Kidney tubule cell (primary cell): ENCODE data around the gene TBC1D9B.

Experiments
- DNase-seq: peaks from one replicate; pipeline ENCODE4 v3.0.0-alpha.2; 2018; ENCODE audit warnings: low spot score

The TBC1D9B gene

DNA sequence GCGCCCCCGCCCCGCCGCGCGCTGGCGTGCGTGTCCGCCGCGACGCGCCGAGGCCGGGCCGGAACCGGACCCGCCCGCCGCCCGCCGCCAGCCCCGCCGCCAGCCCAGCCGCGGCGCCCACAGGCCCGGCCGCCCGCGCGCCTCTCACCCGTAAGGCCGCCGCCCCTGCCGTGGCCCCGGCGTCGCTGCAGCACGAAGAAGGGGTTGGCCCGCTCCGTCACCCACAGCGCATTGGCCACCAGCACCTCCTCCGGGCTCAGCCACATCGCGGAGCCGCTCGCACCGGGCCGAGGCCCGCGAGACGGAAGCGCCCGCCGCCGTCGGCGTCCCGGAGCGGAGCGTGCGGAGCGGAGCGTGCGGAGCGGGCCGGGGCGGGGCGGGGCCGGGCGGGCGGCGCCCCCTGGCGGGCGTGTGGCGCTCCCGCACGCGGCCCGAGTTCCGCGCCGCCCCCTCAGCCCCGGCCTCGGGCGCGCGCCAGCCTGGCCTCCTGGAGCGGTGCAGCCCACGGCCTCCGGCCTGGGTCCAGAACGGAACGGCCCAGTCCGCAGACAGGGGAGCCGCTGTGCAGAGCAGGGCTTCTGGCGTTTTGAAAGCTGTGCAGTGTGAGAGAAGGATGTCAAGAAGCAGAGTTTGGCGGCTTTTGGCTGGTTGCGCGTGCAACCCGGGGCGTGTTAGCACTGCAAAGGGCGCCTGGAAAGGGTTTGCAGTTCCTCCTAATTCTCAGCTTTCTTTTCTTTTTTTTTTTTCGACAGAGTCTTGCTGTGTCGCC is at the start of gene TBC1D9B:
TSS of gene TBC1D9B (minus strand) at position 342 of the 769 bp plus-strand sequence. CDS start at position 266, 76 bp downstream.
- DNase-seq = peak; percentile 77

GRCh38 chr5:179955630-179956029 is 47.9 kb upstream of the TBC1D9B start:
- no peak for DNase-seq

DNA sequence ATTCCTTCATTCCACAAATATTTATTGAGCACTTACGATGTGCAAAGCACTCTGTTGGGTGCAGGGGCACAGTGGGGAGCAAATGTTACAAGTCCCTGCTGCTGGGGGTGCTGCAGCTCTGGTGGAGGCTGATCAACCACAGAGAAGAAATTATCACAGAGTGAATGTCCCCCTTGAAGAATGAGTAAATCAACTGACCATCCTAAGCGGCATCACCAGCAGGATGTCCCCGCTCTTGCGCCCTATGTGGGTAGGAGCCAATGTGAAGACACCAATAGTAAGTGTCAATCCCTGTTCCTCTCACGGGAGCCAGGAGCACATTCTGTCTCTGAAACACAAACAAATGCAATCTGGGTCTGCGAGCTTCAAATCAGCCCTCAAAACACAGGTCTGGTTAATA is 47.4 kb upstream of the TBC1D9B start:
- no peak for DNase-seq

GRCh38 chr5:179954434-179954833 is 46.7 kb upstream of the TBC1D9B start:
- no peak for DNase-seq

- DNase-seq = no peak
Observed at GRCh38 chr5:179953987-179954386, 46.3 kb upstream of the TBC1D9B start.

DNA sequence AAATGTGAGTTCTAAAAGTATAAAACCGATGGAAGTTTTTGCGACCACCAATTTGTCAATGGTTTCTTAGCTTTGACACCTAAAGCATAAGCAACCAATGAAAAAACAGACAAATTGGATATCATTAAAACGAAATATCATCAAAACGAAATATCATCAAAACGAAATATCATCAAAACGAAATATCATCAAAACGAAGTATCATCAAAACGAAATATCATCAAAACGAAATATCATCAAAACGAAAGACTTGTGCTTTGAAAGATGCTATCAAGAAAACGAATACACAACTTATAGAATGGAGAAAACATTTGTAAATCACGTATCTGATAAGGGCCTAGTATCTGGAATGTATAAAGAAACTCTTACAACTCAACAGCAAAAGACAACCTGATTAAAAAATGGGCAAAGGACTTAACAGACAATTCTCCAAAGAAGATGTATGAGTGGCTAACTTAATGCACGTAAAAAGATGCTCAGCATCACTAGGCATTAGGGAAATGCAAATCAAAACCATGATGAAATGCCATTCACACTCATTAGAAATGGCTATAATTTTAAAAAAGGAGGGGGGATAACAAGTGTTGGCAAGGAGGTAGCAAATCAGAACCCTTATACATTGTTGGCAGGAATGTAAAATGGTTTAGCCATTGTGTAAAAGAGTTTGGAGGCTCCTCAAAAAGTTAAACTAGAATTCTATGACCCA is 29.4 kb upstream of the TBC1D9B start:
- no peak for DNase-seq

DNA sequence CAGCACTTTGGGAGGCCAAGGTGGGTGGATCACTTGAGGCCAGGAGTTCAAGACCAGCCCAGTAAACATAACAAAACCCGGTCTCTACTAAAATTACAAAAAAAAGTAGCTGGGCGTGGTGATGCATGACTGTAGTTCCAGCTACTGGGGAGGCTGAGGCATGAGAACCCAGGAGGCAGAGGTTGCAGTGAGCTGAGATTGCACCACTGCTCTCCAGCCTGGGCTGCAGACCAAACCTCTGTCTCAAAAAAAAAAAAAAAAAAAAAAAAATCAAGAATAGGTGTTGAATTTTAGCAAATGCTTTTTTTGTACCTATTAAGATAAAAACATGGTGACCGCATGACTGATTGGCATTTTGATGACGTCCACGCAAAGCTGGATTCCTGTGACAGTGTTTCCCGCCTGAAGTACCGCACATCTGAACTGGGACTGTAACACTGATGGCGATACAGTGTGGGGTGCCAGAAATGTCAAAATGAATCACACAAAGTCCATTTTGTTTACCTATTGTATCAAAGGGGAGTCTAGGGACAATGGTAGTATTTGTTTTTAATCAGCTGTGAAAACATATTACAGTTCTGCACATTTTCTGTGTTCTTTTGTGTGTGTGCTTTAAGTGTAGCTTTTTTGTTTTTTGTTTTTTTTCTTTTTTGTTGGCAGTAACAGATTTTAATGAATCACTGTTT is 23.2 kb upstream of the TBC1D9B start:
- no peak for DNase-seq

GRCh38 chr5:179927824-179928223 is 20.1 kb upstream of the TBC1D9B start:
- no peak for DNase-seq

- DNase-seq = no peak
Observed at GRCh38 chr5:179926657-179927056, 19.0 kb upstream of the TBC1D9B start.

DNA sequence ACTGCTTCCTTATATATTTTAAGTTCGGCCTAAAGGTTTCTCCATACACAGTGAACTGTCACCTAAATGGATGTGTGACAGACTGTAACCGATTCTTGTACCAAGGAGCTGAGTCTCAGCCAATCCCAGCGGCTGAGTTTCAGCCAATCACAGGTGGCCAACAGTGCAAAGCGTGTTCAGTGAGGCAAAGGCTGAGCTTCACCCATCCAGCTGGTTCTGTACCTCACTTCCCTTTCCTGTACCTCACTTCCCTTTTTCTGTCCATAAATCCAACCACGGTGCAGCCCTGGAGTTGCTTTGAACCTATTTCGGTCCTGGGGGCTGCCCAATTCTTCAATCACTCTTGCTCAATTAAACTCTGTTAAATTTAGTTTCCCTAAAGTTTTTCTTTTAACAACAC is 15.7 kb upstream of the TBC1D9B start:
- DNase-seq = no peak

DNA sequence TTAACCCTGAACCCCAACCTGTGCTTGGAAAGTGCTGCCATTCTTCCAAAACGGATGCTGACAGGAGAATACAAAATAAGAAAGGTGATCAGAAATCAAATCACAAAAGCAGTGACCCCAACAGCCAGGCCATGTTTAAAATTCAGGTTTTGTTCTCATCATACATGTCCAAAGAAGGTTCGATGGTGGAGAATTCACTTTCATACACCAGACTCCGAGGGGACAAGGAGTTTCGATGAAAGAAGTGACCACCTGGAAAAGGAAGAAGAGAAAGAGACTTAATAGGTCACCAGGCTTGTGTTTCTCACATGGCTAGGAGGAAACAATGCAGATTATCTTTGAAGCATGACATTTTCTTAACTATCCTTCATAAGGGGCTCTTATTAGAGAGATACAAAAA is 12.5 kb upstream of the TBC1D9B start:
- DNase-seq = no peak

DNA sequence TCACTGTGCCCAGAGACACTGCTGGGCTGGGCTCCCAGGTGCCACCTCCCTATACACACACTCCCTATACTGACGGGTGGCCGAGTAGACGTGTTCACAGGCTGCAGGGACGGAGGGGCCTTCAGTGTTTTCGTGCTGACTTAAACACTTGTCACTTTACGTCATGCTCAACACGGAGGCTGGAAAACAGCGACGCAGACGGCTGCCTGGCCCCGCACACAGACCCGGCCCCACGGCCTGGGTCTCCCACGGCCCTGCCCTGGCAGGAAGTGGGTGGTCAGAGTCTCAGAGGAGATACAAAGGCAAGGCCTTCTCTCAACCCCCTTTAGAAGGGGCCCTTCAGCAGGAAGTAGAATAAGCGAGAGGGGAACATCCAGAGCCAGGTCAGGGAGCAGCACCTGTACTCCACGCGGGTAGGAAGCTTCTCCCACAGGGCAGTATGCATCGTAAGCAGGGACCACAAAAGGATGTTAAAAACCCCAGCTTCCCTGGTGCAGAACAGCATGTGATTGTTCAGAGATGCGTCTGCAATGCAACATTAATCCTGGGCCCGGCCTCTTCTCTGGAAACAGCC is 11.9 kb upstream of the TBC1D9B start:
- no peak for DNase-seq

GRCh38 chr5:179918742-179919486 is 11.2 kb upstream of the TBC1D9B start:
- no peak for DNase-seq

DNA sequence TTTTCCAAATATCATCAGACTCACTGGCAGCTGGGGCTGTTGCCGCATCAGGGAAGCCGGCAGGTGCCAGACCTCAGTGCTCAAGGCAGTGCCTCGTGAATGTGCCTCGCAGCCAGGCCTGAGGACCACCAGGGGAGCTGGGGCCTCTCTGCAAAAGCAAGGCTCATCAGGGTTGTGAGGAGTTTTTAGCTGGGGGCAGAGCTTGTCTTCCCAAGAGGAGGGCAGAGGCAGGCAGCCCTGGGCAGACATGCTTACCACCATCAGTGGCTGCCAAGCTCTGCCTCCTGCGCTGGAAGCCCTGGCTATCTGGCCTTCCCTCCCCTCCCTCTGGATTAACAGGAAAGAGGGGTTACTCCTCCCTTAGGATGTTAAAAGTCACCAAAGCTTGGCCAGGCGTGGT is 8.8 kb upstream of the TBC1D9B start:
- DNase-seq = no peak

- no peak for DNase-seq
Observed at GRCh38 chr5:179915406-179915935, 7.8 kb upstream of the TBC1D9B start.

- peak; percentile 78 for DNase-seq
Observed at GRCh38 chr5:179914032-179914755, 6.5 kb upstream of the TBC1D9B start.

DNA sequence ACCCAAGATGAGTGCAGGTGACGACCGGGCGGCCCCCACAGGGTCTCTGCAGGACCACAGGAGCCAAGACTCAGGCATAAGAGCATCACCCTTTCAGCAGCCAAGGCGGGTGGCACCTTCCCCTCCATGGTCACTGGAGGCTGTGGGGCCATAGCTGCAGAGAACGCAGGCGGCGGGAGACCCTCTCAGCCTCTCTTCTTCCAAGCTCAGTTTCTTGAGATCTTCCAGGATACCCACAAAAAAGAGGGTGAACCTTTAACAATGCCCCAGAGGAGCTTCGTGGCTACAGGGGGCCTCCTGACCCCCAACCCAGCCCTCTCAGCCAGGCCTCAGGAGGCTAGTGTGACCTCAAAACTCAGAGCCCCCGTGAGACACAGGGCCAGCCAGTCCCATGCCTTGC is 5.8 kb upstream of the TBC1D9B start:
- no peak for DNase-seq

GRCh38 chr5:179912951-179913350 is 5.3 kb upstream of the TBC1D9B start:
- DNase-seq = no peak

- no peak for DNase-seq
Observed at GRCh38 chr5:179912386-179912785, 4.7 kb upstream of the TBC1D9B start.

GRCh38 chr5:179909224-179909623 is 1.5 kb upstream of the TBC1D9B start:
- DNase-seq = no peak

DNA sequence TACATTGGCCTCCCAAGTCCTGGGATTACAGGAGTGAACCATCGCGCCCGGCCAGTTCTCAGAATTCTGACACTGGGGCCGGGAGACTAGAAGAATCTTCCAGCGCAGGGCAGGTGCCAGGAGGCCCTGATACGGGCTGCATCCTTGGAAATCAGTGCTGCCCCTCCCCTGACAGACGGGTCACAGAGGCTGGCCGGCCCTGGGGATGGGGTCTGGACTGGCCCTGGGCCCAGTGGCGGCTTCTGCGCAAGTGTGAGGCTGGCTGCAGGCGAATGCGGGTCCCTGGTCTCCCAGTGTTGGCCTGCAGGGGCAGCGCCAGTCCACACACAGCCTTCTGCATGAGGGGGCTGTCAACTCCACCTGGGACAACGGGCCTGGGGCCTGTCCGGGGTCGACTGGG is 831 bp upstream of the TBC1D9B start:
- no peak for DNase-seq
